ENCODE results near the gene MLANA.

MLANA gene

DNA sequence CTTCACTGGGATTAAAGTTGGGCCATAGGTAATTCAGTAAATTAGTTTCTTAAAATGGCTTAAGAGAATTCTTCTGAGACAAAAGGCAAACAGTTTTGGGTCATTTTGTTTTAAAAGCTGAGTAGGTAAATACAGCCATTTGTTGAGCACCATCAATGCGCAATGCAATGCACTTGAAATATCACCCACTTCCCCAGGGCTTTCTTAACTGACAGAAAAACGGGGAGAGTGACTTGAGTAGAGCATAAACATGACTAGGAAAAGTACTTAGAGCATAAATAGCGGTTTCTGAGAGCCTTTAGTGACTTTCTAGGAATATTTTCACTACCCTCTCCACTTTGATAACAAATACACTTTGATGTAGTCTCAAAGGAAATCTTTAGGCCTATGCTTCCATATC, 27.2 kb downstream of the MLANA start:
- TF ChIP-seq CTCF (IDR thresholded peaks at IDR 0.05) (no peak), ZFX (IDR thresholded peaks at IDR 0.05; ENCODE audit: borderline replicate concordance) (no peak)
- H3K27ac ChIP-seq, result no peak overlapping the region

DNA sequence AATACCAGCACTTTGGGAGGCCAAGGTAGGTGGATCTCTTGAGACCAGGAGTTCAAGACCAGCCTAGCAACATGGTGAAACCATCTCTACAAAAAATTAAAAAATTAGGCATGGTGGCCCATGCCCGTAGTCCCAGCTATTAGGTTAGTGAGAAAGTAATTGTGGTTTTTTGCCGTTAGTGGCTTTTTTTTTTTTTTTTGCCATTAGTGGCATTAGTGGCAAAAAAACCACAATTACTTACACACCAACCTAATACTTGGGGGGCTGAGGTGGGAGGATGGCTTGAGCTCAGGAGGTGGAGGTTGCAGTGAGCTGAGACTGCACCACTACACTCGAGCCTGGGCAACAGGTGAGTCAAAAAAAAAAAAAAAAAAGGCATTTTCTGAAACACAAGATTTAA, 27.8 kb downstream of the MLANA start:
- no peak overlapping the region for H3K27ac ChIP-seq
- TF ChIP-seq CTCF (IDR thresholded peaks at IDR 0.05) (no peak), ZFX (IDR thresholded peaks at IDR 0.05; ENCODE audit: borderline replicate concordance) (no peak)

DNA sequence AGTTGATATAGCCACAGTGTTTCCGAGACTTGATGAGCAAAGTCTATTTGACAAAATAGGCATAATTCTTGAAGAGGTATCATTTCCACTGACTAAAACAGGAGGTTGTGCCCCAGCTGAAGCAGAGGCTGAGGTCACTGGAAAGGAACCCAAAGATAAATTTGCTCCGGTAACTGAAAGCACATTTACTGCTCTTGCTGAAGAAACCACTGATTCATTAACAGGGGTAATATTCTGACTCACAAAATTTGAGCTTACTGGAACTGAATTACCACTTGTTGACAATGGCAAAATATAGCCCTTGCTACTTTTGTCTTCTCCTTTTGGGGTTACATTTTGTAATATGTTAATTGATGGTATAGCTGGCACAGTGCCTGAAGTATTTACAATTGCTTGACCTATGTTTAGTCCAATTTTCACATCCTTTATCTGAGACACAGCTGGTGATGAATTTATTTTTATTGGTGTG, 30.2 kb downstream of the MLANA start:
- TF ChIP-seq CTCF (IDR thresholded peaks at IDR 0.05) (no peak), ZFX (IDR thresholded peaks at IDR 0.05; ENCODE audit: borderline replicate concordance) (no peak)
- H3K27ac ChIP-seq, result no peak overlapping the region

DNA sequence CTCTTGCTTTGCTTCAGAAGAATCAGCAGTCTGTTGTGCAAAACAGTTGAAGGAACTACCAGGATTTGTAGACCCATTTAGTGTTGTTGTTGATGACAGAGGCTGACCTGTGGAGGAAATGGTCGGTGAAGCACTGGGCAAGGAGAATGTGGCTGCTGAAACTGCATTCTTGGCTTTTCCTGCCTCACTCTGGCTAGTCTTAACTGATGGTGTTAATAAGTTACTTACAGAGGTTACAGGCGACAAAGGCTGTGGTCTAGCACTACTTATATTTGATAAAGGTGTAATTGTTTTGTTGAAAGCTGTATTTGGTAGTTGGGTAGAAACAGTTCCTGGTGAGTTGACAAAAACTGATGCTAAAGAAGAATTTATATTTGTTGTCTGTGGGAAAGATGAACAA, 31.5 kb downstream of the MLANA start:
- H3K27ac ChIP-seq, result no peak overlapping the region
- TF ChIP-seq CTCF (IDR thresholded peaks at IDR 0.05), result no peak
- TF ChIP-seq ZFX (IDR thresholded peaks at IDR 0.05; ENCODE audit: borderline replicate concordance), result no peak

DNA sequence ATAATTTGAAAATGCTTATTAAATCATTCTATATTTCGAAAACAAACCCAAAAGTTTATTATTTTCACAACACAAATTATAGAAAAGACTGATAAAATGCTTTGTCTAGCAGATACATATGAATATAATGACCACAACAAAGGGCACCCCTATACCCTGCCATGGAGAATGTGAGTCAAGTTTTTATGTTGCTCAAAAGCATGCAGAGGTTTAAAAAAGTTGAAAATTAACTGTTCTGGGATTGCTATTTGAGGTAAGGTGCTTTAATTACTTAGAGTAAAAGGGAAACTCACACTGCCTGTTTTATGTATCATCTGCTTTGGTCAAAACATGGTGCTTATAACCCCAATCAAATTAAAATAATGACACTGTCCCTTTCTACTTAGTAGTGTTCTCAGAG, 41.0 kb downstream of the MLANA start:
- no peak for TF ChIP-seq ZFX (IDR thresholded peaks at IDR 0.05; ENCODE audit: borderline replicate concordance)
- no peak for TF ChIP-seq CTCF (IDR thresholded peaks at IDR 0.05)
- H3K27ac ChIP-seq, result no peak overlapping the region

- no peak overlapping the region for H3K27ac ChIP-seq
- no peak for TF ChIP-seq CTCF (IDR thresholded peaks at IDR 0.05)
- TF ChIP-seq ZFX (IDR thresholded peaks at IDR 0.05; ENCODE audit: borderline replicate concordance), result no peak
Observed at GRCh38 chr9:5938449-5938848, 47.8 kb downstream of the MLANA start.

DNA sequence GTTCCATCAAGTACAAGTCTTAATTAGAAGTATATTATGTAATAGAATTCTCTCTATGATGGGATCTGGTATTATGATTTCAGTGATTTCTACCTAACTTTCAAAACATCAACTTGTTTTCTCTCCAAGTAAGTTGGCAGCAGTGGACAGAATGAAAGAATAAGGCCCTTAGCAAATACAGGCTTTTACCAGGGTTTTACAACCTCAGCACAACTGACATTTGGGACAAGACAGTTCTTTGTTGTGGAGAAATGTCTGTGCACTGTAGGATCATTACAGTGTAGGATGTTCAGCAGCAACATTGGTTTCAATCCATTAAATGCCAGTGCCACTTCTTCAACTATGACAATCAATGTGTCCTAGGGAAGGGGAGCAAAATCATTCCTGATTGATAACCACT, 48.8 kb downstream of the MLANA start:
- H3K27ac ChIP-seq, result no peak overlapping the region
- no peak for TF ChIP-seq ZFX (IDR thresholded peaks at IDR 0.05; ENCODE audit: borderline replicate concordance)
- no peak for TF ChIP-seq CTCF (IDR thresholded peaks at IDR 0.05)
